HS-5 (cell line): ENCODE results near the gene SCYL1.
A peak's percentile ranks its signal among the peaks of the same experiment; 100 is the strongest.
"Not testable (repeated sequence)": the region's sequence is repeated elsewhere in the genome, so short reads cannot be mapped to it uniquely, and the experiment has no call there.

Source experiments
- DNase-seq: peaks from one replicate; pipeline ENCODE4 v3.0.0-alpha.2; 2012; ENCODE audit warnings: low read depth

The SCYL1 gene

GRCh38 chr11:65506290-65506771 lies 18.6 kb upstream of the SCYL1 start:
- DNase-seq: peak; percentile 38

GRCh38 chr11:65506772-65507505 lies 17.9 kb upstream of the SCYL1 start:
- DNase-seq: peak; percentile 94

- DNase-seq: not testable (repeated sequence)
Measured at GRCh38 chr11:65512311-65512710, 12.6 kb upstream of the SCYL1 start.

GRCh38 chr11:65516135-65516968 lies 8.5 kb upstream of the SCYL1 start:
- DNase-seq: no peak

- DNase-seq: not testable (repeated sequence)
Measured at GRCh38 chr11:65518941-65519549, 5.8 kb upstream of the SCYL1 start.

GRCh38 chr11:65521777-65522521 lies 2.9 kb upstream of the SCYL1 start:
- DNase-seq: not testable (repeated sequence)

GRCh38 chr11:65522718-65523630 lies 1.9 kb upstream of the SCYL1 start:
- not testable (repeated sequence) for DNase-seq

GRCh38 chr11:65523631-65523968 lies 1.3 kb upstream of the SCYL1 start:
- DNase-seq: not testable (repeated sequence)

GRCh38 chr11:65524014-65524740 lies 706 bp upstream of the SCYL1 start:
- no peak for DNase-seq

- no peak for DNase-seq
Measured at GRCh38 chr11:65525546-65526480, 930 bp downstream of the SCYL1 start.

- DNase-seq: no peak
Measured at GRCh38 chr11:65526744-65527143, 1.9 kb downstream of the SCYL1 start.

GRCh38 chr11:65528819-65529350 lies 4.0 kb downstream of the SCYL1 start:
- DNase-seq: no peak

- DNase-seq: no peak
Measured at GRCh38 chr11:65529475-65530156, 4.7 kb downstream of the SCYL1 start.

- no peak for DNase-seq
Measured at GRCh38 chr11:65530157-65530496, 5.2 kb downstream of the SCYL1 start.

GRCh38 chr11:65532388-65533064 lies 7.6 kb downstream of the SCYL1 start:
- no peak for DNase-seq

GRCh38 chr11:65535102-65535501 lies 10.2 kb downstream of the SCYL1 start:
- DNase-seq: no peak

GRCh38 chr11:65536412-65537295 lies 11.8 kb downstream of the SCYL1 start:
- no peak for DNase-seq
